ENCODE measurements around the gene ZNF697.

DNA sequence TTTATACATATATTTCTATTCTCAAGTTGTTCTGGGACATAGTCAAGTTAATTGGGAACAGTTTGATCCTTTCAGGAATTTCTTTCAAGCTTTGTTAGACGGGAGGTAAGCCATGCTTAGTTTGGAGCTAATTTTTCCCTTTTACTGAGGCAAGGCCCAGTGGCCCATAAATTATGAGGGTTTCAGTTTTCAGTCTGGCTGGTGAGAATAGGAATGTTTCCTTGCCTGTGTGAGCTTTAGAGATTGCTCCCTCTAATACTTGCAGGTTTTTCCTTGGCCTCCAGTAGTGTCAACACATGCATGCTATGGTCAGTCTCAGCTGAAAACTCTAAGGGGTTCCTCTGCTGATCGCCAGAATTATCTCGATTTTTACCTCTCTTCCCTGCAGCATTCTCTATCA is 49.5 kb upstream of the ZNF697 start:
- TF ChIP-seq, protein P1, sequence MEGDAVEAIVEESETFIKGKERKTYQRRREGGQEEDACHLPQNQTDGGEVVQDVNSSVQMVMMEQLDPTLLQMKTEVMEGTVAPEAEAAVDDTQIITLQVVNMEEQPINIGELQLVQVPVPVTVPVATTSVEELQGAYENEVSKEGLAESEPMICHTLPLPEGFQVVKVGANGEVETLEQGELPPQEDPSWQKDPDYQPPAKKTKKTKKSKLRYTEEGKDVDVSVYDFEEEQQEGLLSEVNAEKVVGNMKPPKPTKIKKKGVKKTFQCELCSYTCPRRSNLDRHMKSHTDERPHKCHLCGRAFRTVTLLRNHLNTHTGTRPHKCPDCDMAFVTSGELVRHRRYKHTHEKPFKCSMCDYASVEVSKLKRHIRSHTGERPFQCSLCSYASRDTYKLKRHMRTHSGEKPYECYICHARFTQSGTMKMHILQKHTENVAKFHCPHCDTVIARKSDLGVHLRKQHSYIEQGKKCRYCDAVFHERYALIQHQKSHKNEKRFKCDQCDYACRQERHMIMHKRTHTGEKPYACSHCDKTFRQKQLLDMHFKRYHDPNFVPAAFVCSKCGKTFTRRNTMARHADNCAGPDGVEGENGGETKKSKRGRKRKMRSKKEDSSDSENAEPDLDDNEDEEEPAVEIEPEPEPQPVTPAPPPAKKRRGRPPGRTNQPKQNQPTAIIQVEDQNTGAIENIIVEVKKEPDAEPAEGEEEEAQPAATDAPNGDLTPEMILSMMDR (IDR thresholded peaks at IDR 0.05), result no peak
- TF ChIP-seq POLR2A (IDR thresholded peaks at IDR 0.05), result no peak

Measured in lower leg skin (tissue), 3 donors.